GM21367 (cell line): Measurements from ENCODE around the gene MRPL40.
A peak's percentile ranks its signal among the peaks of the same experiment; 100 is the strongest.
"Not testable (repeated sequence)": the region's sequence is repeated elsewhere in the genome, so short reads cannot be mapped to it uniquely, and the experiment has no call there.

Experiments
- ATAC-seq: cut with Tn5 transposase; IDR thresholded peaks from one replicate; pipeline ENCODE4 v1.9.1; 2021; ENCODE audit not compliant: unreplicated experiment

MRPL40 gene

GRCh38 chr22:19406846-19407245 lies 25.5 kb upstream of the MRPL40 start:
- no peak for ATAC-seq

GRCh38 chr22:19407649-19408606 lies 24.4 kb upstream of the MRPL40 start:
- ATAC-seq: no peak

DNA sequence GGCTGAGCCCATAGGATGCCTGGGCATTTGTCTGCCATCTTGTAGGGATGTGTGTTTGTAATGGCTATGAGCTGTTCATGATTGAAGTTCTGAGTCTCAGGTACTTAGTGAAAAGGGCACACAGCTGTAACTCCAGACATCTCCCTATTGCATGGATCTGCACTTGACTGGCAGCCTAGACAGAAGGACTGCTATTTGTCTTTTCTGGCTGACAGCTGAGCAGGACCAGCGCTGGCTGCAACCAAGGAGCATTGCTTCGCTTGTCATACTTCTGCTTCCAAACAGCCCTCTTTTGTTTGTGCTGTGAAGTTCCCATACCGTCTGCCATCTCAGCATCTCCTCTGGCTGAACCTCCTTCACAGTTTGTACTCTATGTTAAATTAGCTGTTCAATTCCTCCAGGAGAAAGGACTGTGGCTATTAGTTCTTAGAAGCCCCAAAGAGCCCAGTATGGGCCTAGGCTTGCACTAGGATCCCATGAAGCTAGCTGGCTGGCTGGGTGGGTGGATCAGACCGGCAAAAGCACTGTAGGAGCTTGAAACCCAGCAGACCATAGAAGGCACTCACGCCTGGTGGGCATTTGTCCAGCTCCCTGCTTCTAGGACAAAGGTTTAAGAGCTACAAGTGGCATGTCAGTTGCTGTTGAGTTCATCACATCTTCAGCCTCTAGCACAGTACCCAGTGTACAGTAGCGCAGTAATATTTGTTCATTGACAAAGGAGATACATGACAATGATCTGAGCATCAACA lies 21.2 kb upstream of the MRPL40 start:
- no peak for ATAC-seq

- ATAC-seq: no peak
Observed at GRCh38 chr22:19411690-19412045, 20.7 kb upstream of the MRPL40 start.

DNA sequence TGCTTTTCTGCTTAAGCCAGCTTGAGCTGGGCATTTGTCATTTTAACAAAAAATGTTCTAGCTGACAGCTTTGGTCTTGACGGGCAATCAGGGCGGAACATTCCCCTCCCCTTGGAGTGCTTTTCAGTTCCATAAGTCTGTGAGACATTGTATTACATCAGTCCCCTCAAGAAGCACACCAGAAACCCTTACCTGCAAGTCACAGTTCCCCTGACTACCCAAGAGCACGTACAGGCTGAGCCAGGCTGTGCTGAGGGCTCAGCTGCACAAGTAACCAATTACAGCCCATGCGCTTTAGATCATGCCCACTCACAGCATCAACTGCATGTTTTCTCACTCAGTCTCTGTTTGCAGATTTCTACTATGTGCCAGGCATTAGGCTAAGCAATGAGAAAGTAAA lies 19.9 kb upstream of the MRPL40 start:
- ATAC-seq: no peak

- no peak for ATAC-seq
Observed at GRCh38 chr22:19412923-19413322, 19.4 kb upstream of the MRPL40 start.

DNA sequence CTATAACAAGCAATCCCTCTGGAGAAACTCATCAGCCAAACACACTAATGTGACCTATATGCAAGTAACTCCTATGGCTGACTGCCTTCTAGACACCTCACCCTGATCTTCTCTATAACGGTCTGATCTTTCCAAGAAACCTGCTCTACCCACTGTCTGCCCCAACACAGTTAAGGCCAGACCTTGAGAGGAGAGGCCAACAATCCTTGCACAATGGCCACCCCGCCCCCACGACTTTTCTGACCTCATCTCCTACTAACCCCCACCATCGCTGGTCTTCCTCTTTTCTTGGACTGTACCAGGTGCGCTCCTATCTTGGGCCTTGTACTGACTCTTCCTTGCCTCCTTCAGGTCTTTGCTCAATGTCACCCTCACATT lies 13.3 kb upstream of the MRPL40 start:
- no peak for ATAC-seq

DNA sequence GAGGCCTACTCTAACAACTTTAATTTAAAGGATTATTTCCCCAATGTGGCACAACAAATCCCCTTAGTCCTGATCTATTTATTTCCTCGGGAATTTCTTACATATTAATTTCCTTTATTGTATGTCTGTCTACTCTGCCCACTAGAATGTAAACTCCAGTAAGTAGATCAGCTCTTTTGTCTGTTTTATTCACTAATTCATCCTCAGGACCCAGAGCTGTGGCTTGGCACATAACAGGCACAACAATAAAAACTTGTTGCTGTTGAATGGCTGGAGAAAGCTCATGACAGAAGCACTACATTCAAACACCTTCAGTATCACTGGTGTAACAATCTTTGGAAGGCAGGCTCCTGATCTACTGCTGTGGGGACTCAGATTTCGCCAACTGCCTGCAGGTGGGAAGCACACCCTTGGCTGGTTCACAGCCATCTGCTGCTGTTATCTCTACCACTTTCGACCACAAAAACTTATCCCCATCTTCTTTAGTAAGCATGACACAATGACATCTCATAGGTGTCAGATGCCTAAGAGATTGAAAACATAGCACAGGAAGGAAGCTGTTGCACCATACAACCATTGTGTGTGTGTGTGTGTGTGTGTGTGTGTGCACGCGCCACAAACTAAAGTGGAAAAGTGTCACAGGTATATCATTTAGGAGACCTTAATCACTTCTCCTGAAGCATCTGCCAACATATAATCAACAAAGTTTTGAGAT lies 12.7 kb upstream of the MRPL40 start:
- ATAC-seq: no peak

DNA sequence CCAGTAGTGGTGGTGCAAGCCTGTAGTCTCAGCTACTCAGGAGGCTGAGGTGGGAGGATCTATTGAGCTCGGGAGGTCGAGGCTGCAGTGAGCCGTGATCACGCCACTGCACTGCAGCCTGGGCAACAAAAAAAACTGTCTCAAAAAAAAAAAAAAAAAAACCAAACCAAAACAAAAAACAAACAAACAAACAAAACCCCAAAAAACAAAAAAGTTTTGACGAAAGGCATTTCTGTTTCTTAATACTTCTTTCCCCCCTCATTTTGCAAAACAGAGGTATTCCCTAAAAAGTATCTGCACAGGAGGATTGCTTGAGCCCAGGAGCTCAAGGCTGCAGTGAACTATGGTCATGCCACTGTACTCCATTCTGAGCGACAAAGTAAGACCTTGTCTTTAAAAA lies 12.0 kb upstream of the MRPL40 start:
- ATAC-seq: no peak

DNA sequence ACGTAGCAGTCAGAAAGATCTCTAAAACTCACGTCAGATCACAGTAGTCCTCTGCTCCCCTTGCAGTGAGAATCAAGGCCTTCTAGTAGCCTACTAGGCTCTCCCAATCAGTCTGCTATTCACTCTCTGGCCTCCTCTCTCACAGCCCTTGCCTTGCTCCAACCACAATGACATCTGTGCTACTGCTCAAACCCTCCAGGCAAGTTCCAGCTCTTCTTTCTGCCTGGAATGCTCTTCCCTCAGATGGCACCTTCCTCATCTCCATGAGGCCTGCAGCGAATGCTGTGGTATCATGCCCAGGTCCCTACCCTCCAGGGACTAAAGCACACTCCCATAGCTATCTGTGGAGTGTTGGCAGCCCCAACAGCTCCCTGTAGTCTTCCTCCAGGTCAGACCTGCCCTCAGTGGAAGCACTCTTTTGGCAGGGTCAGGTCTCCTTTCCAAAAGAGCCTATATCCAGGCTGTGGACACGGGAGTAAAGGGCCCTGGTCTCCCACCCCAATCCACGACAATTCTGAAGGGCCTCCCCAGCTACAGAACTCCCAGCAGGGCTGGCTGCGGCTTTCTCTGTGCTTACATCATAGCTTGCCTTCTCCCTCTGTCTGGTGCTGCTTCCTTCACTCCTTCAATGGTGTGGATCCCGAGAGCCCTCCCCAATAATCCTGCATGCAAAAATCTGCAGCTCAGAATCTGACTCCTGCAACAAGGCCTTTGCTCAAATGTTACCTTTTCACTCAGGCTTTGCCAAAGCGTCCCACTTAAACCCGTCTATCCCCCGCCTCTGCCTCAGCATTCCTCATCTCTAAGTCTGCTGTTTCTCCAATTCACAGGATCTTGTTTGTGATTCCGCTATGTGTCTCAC lies 9.7 kb upstream of the MRPL40 start:
- no peak for ATAC-seq

DNA sequence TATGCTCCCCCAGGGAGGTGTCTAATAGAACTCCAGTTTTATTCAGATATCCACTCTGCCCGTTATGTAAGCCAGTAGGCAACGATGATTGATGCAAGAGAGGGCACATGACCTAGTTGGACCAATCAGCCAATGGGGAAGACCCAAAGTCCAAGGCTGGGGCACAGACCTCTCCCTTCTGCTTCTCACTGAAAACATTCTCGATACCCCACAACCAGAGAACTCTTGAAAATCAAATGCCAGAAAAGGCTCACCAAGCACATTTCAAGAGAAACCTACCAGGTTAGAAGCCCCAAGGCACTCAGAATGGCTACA lies 8.2 kb upstream of the MRPL40 start:
- no peak for ATAC-seq

GRCh38 chr22:19429950-19430889 lies 2.1 kb upstream of the MRPL40 start:
- ATAC-seq: no peak

DNA sequence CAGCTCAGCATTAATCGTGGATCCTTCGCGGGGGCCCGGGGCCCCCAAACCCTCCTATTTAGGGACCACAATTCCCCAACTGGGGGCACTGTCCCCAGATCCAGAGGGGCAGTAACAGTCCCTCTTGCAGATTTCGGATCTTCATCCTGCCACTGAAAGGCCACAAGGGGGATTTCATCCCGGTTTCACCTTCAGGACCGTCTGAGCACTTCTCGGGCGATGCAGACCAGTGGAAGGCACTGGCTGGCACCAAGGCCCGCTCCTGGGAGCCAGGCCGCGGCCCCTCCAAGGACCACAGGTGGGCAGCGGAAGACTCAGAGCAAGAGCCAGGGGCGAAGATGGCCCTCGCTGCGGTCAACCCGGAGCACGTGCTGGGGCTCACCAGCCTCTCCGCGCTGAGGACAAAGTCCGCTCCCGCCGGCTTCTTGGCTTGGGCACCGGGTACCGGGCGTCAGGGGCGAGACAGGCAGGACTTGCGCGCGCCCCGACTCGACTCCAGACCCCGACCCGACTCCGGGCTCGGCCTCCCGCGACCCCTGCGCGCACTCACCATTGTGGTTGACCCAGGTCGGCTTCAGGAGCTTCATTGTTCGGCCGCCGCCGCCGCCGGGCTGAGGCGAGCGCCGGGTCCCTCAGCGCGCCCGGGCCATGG lies 1.3 kb upstream of the MRPL40 start:
- no peak for ATAC-seq

- peak; percentile 23 for ATAC-seq
Observed at GRCh38 chr22:19431649-19432132, 654 bp upstream of the MRPL40 start, which contains the start of gene HIRA. Gene HIRA, minus strand, starts transcription at chr22:19431733. Its CDS starts 257 bp downstream, at chr22:19431476.

- no peak for ATAC-seq
Observed at GRCh38 chr22:19434401-19434800, 2.1 kb downstream of the MRPL40 start.

- no peak for ATAC-seq
Observed at GRCh38 chr22:19434829-19435580, 2.7 kb downstream of the MRPL40 start.

DNA sequence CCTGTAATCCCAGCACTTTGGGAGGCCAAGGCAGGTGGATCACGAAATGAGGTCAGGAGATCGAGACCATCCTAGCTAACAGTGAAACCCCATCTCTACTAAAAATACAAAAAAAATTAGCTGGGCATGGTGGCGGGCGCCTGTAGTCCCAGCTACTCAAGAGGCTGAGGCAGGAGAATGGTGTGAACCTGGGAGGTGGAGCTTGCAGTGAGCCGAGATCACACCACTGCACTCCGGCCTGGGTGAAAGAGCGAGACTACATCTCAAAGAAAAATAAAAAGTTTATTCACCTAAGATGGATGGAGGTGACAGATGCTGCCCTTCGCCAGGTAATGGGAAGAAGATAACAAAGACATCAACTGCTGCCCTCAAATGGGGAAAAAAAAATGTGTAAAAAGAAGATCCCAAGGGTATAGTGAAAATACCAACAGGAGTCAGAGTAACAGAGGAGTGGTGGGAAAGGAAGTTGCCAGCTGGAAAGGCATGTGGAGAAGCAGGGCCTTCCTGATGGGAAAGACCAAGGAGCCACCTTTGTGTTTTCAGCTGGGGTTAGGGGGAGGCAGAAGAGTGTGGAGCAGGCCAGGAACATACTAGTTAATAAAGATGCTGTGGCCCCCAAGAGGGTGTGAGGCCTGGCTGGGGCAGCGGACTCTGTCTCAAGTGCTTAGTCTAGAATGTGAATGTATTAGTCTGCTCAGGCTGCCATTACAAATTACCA lies 4.3 kb downstream of the MRPL40 start:
- ATAC-seq: not testable (repeated sequence)

- no peak for ATAC-seq
Observed at GRCh38 chr22:19438298-19438697, 6.0 kb downstream of the MRPL40 start.
